GM23248 (cell line): ENCODE measurements around the gene RNF11.

ENCODE experiments used
- EZH2 ChIP-seq: fragments of 200-600 bp; sonication (generic); IDR thresholded peaks from 2 replicates; pipeline ENCODE4 v1.6.1; 2018; ENCODE audit warnings: antibody characterized with exemption, mild to moderate bottlenecking; ENCODE audit not compliant: insufficient read depth, poor library complexity, severe bottlenecking
- EZH2phosphoT487 ChIP-seq: fragments of 200-600 bp; sonication (generic); IDR thresholded peaks from 2 replicates; pipeline ENCODE4 v1.6.1; 2018; ENCODE audit warnings: antibody characterized with exemption, moderate library complexity, mild to moderate bottlenecking, low read depth; ENCODE audit not compliant: insufficient read depth

- TF ChIP-seq EZH2 (no peak), EZH2phosphoT487 (no peak)
Observed at GRCh38 chr1:51193564-51193963, 42.5 kb upstream of the RNF11 start.
